ENCODE data around the gene IPO9. TPM values are rescaled to one million over a fixed set of nuclear protein-coding genes. Genes with fewer than 3 reads are reported as not detected.

IPO9 gene
- total and polyA plus RNA-seq, 10 of the 15 experiments (the other 5 are each of a cell fraction or from before 2014, with no cell fraction given) = 19.1 to 77.3 (median 34.1) TPM

GRCh38 chr1:201790261-201790660 lies 38.7 kb upstream of the IPO9 start:
- BruUV-seq (replicated peaks) = no TSS peak
- TF ChIP-seq RCOR1 (conservative IDR thresholded peaks at IDR 0.05; ENCODE audit: low read depth, low read length) = no peak
- TF ChIP-seq ASH2L (IDR thresholded peaks at IDR 0.05; ENCODE audit: borderline replicate concordance, low read depth) = no peak
- TF ChIP-seq, protein P1, sequence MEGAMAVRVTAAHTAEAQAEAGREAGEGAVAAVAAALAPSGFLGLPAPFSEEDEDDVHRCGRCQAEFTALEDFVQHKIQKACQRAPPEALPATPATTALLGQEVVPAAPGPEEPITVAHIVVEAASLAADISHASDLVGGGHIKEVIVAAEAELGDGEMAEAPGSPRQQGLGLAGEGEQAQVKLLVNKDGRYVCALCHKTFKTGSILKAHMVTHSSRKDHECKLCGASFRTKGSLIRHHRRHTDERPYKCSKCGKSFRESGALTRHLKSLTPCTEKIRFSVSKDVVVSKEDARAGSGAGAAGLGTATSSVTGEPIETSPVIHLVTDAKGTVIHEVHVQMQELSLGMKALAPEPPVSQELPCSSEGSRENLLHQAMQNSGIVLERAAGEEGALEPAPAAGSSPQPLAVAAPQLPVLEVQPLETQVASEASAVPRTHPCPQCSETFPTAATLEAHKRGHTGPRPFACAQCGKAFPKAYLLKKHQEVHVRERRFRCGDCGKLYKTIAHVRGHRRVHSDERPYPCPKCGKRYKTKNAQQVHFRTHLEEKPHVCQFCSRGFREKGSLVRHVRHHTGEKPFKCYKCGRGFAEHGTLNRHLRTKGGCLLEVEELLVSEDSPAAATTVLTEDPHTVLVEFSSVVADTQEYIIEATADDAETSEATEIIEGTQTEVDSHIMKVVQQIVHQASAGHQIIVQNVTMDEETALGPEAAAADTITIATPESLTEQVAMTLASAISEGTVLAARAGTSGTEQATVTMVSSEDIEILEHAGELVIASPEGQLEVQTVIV (IDR thresholded peaks at IDR 0.05; ENCODE audit: borderline replicate concordance, partially characterized antibody) = no peak
- no peak for TF ChIP-seq CBX5 (IDR thresholded peaks at IDR 0.05; ENCODE audit: low read depth)
- TF ChIP-seq YBX1 (IDR thresholded peaks at IDR 0.05) = no peak
- no peak for TF ChIP-seq NFYA (IDR thresholded peaks at IDR 0.05; ENCODE audit: borderline replicate concordance, low read depth, low read length)
- TF ChIP-seq, protein P2, sequence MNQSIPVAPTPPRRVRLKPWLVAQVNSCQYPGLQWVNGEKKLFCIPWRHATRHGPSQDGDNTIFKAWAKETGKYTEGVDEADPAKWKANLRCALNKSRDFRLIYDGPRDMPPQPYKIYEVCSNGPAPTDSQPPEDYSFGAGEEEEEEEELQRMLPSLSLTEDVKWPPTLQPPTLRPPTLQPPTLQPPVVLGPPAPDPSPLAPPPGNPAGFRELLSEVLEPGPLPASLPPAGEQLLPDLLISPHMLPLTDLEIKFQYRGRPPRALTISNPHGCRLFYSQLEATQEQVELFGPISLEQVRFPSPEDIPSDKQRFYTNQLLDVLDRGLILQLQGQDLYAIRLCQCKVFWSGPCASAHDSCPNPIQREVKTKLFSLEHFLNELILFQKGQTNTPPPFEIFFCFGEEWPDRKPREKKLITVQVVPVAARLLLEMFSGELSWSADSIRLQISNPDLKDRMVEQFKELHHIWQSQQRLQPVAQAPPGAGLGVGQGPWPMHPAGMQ (IDR thresholded peaks at IDR 0.05; ENCODE audit: borderline replicate concordance) = no peak
- no peak for TF ChIP-seq PAX8 (IDR thresholded peaks at IDR 0.05)
- no peak for TF ChIP-seq ZNF24 (IDR thresholded peaks at IDR 0.05)
- TF ChIP-seq ATF7 (IDR thresholded peaks at IDR 0.05; ENCODE audit: low read depth) = no peak
- TF ChIP-seq POLR2AphosphoS2 (IDR thresholded peaks at IDR 0.05; ENCODE audit: low read depth, low read length) = no peak
- TF ChIP-seq CHD4 (IDR thresholded peaks at IDR 0.05) = no peak
- TF ChIP-seq, protein P3, sequence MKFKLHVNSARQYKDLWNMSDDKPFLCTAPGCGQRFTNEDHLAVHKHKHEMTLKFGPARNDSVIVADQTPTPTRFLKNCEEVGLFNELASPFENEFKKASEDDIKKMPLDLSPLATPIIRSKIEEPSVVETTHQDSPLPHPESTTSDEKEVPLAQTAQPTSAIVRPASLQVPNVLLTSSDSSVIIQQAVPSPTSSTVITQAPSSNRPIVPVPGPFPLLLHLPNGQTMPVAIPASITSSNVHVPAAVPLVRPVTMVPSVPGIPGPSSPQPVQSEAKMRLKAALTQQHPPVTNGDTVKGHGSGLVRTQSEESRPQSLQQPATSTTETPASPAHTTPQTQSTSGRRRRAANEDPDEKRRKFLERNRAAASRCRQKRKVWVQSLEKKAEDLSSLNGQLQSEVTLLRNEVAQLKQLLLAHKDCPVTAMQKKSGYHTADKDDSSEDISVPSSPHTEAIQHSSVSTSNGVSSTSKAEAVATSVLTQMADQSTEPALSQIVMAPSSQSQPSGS (IDR thresholded peaks at IDR 0.05; ENCODE audit: low read length) = no peak
- no peak for TF ChIP-seq STAT1 (conservative IDR thresholded peaks at IDR 0.05)
- TF ChIP-seq ZNF207 (IDR thresholded peaks at IDR 0.05; ENCODE audit: borderline replicate concordance) = no peak
- TF ChIP-seq SUPT20H (IDR thresholded peaks at IDR 0.05; ENCODE audit: borderline replicate concordance, control insufficient read depth, low read depth, low read length) = no peak
- no peak for TF ChIP-seq ZNF384 (IDR thresholded peaks at IDR 0.05; ENCODE audit: borderline replicate concordance, low read depth, low read length)
- no peak for TF ChIP-seq HCFC1 (IDR thresholded peaks at IDR 0.05; ENCODE audit: low read length)
- H3K4me2 ChIP-seq (ENCODE audit: control insufficient read depth, insufficient read depth) = no peak overlapping the region

More at GRCh38 chr1:201790261-201790660, 38.7 kb upstream of the IPO9 start:
- POLR2A ChIA-PET = no interaction called here
- ATAC-seq = no peak
- in situ Hi-C loops (cut with MboI) = no loop called here
- H3K27ac ChIP-seq (ENCODE audit: control insufficient read depth, insufficient read depth) = no peak overlapping the region
- RAD21 ChIA-PET (ENCODE audit: unreplicated experiment) = interaction anchor here (0.6 to 3.7 kb wide), 7 partner anchors 35 to 308 kb away, joined by 3 to 15 read pairs (median 3); no protein-coding TSS in a partner anchor
- no peaks in the 10 kb centered on the region for H3K79me2 ChIP-seq (ENCODE audit: control insufficient read depth, insufficient read depth, low read length)
- no peak overlapping the region for H3K9ac ChIP-seq (ENCODE audit: control insufficient read depth, insufficient read depth, low read length)
- no peak for DNase-seq (ENCODE audit: low read depth, low spot score)
- no peaks in the 10 kb centered on the region for H3K36me3 ChIP-seq (ENCODE audit: control insufficient read depth in 2 of 2, insufficient read depth in 2 of 2, low read length in 1 of 2)
- FAIRE-seq = no peak
- intact Hi-C loops (cut with micrococcal nuclease; ENCODE audit: unreplicated experiment) = no loop called here
- no peak overlapping the region for H3K4me3 ChIP-seq
- H3K4me1 ChIP-seq (ENCODE audit: control insufficient read depth, insufficient read depth, low read length) = no peaks in the 10 kb centered on the region
- H3K9me3 ChIP-seq (replicated peaks; ENCODE audit: control insufficient read depth, insufficient read depth, low read length) = no peaks in the 10 kb centered on the region
- H3K27me3 ChIP-seq (replicated peaks in 1 of 2; ENCODE audit: control insufficient read depth in 2 of 2, insufficient read depth in 2 of 2, low read length in 1 of 2) = peaks cover 2 to 5% of the 10 kb centered on the region in 2 experiments; a peak in 3 of 4 replicates
- SMC1A ChIA-PET (ENCODE audit: uncharacterized antibody, unreplicated experiment) = interaction anchor here (1.1 to 1.3 kb wide), 2 partner anchors 81 to 229 kb away, joined by 3 to 4 read pairs; no protein-coding TSS in a partner anchor
- no peak overlapping the region for H2AFZ ChIP-seq (ENCODE audit: control insufficient read depth, low read depth, low read length)
- WGBS (ENCODE audit: insufficient coverage, insufficient replicate concordance, low lambda C conversion rate, missing lambda C conversion rate) = 13% methylated on average over 2 of the region's 2 CpGs
- CTCF ChIA-PET = interaction anchor here (0.7 to 15.6 kb wide), 4 partner anchors 81 to 277 kb away, joined by 3 to 332 read pairs (median 54); no protein-coding TSS in a partner anchor
- no peaks in the 10 kb centered on the region for H4K20me1 ChIP-seq (ENCODE audit: control insufficient read depth, insufficient read depth)

Measured in GM12878 (cell line).